Parathyroid adenoma (tissue), 2 donors: ENCODE measurements around the gene ATP6V1G1.

ENCODE experiments used
- H2AFZ ChIP-seq: fragments of 300-600 bp; sonication (generic); one replicate; pipeline ENCODE4 v1.7.0; 2017; ENCODE audit warnings: antibody characterized with exemption, mild to moderate bottlenecking
- H3K27ac ChIP-seq: fragments of 300-600 bp; sonication (generic); one replicate; pipeline ENCODE4 v1.7.0; 2017
- H3K27me3 ChIP-seq: fragments of 300-600 bp; sonication (generic); one replicate; pipeline ENCODE4 v1.7.0; 2017; ENCODE audit warnings: low read length; ENCODE audit not compliant: control insufficient read depth, insufficient read depth
- H3K36me3 ChIP-seq: fragments of 300-600 bp; sonication (generic); one replicate; pipeline ENCODE4 v1.7.0; 2017; ENCODE audit warnings: low read length; ENCODE audit not compliant: control insufficient read depth, insufficient read depth
- H3K4me1 ChIP-seq: fragments of 300-600 bp; sonication (generic); one replicate; pipeline ENCODE4 v1.7.0; 2017; ENCODE audit warnings: control low read depth
- H3K4me2 ChIP-seq: fragments of 300-600 bp; sonication (generic); one replicate; pipeline ENCODE4 v1.7.0; 2017; ENCODE audit warnings: low read length
- H3K4me3 ChIP-seq: fragments of 300-600 bp; sonication (generic); one replicate; pipeline ENCODE4 v1.7.0; 2017; ENCODE audit warnings: low read depth, low read length
- H3K79me2 ChIP-seq: fragments of 300-600 bp; sonication (generic); one replicate; pipeline ENCODE4 v1.7.0; 2017; ENCODE audit warnings: control low read depth
- H3K9ac ChIP-seq: fragments of 300-600 bp; sonication (generic); one replicate; pipeline ENCODE4 v1.7.0; 2017; ENCODE audit warnings: mild to moderate bottlenecking
- H3K9me3 ChIP-seq: fragments of 300-600 bp; sonication (generic); one replicate; pipeline ENCODE4 v1.7.0; 2017; ENCODE audit warnings: low read length; ENCODE audit not compliant: control insufficient read depth
- TF ChIP-seq, protein P1 (sequence below): fragments of 300-600 bp; sonication (generic); IDR thresholded peaks from one replicate; pipeline ENCODE4 v1.7.0; 2017; ENCODE audit warnings: antibody characterized with exemption, mild to moderate bottlenecking
- donor health status: primary hyperparathyroidism.

ATP6V1G1 gene

DNA sequence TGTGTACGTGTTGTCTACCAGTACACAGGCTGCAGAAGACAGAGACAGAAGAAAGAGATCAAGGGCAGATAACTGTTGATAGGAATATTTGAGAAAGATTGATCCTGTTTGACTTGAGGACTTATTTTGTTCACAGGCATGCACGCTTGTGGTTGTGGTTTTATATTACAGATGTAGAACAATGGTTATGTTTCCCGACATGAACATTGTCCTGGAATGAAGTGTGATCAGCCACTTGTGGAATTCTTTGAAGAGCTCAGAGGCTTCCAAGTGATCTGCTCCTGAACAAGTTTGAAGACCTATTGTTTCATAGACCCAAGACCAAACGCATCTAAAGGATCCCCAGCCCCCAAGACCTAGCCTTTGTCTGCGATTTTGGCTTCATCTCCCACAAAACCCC lies 56.3 kb downstream of the ATP6V1G1 start:
- no peak overlapping the region for H3K27ac ChIP-seq

More for the DNA sequence above, 56.3 kb downstream of the ATP6V1G1 start:
- Histone ChIP-seq H3K4me2 (no peak overlapping the region), H2AFZ (no peak overlapping the region), H3K9me3 (no peaks in the 10 kb centered on the region), H3K4me1 (no peaks in the 10 kb centered on the region), H3K4me3 (no peak overlapping the region), H3K36me3 (no peaks in the 10 kb centered on the region), H3K27me3 (no peaks in the 10 kb centered on the region), H3K9ac (no peak overlapping the region), H3K79me2 (no peaks in the 10 kb centered on the region)
- TF ChIP-seq, protein P1, sequence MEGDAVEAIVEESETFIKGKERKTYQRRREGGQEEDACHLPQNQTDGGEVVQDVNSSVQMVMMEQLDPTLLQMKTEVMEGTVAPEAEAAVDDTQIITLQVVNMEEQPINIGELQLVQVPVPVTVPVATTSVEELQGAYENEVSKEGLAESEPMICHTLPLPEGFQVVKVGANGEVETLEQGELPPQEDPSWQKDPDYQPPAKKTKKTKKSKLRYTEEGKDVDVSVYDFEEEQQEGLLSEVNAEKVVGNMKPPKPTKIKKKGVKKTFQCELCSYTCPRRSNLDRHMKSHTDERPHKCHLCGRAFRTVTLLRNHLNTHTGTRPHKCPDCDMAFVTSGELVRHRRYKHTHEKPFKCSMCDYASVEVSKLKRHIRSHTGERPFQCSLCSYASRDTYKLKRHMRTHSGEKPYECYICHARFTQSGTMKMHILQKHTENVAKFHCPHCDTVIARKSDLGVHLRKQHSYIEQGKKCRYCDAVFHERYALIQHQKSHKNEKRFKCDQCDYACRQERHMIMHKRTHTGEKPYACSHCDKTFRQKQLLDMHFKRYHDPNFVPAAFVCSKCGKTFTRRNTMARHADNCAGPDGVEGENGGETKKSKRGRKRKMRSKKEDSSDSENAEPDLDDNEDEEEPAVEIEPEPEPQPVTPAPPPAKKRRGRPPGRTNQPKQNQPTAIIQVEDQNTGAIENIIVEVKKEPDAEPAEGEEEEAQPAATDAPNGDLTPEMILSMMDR = no peak
